ENCODE measurements around the gene BOK.

The BOK gene

GRCh38 chr2:241617431-241618154, 59.0 kb downstream of the BOK start:
- peak; percentile 68 for DNase-seq (ENCODE audit: low spot score)
- no peak for TF ChIP-seq CTCF (IDR thresholded peaks at IDR 0.05; ENCODE audit: extremely low read depth, missing control alignments)

- TF ChIP-seq CTCF (IDR thresholded peaks at IDR 0.05; ENCODE audit: extremely low read depth, missing control alignments): no peak
- DNase-seq (ENCODE audit: low spot score): no peak
These were observed 59.8 kb downstream of the BOK start for GRCh38 chr2:241618296-241618805.

GRCh38 chr2:241618829-241619228, 60.3 kb downstream of the BOK start:
- DNase-seq (ENCODE audit: low spot score): no peak
- TF ChIP-seq CTCF (IDR thresholded peaks at IDR 0.05; ENCODE audit: extremely low read depth, missing control alignments): no peak

GRCh38 chr2:241619597-241620418, 61.3 kb downstream of the BOK start:
- TF ChIP-seq CTCF (IDR thresholded peaks at IDR 0.05; ENCODE audit: extremely low read depth, missing control alignments): no peak
- DNase-seq (ENCODE audit: low spot score): no peak

GRCh38 chr2:241620419-241620769, 61.8 kb downstream of the BOK start:
- no peak for TF ChIP-seq CTCF (IDR thresholded peaks at IDR 0.05; ENCODE audit: extremely low read depth, missing control alignments)
- DNase-seq (ENCODE audit: low spot score): no peak

Measured in GM20000 (cell line).